Measurements from ENCODE around the gene NPEPPS.

DNA sequence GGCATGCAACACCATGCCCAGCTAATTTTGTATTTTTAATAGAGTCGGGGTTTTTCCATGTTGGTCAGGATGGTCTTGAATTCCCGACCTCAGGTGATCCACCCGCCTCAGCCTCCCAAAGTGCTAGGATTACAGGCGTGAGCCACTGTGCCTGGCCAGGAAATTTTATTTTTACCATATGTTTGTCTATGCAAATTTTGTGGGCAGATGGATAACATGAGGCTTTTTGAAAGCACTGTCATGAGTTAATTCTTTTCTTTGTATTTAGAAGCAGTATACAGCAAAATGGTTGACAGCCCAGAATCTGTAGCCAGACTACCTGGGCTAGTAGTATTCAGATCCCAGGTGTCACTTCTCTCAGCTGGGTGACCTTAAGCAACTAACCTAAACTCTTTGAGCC is 110.3 kb downstream of the NPEPPS start:
- TF ChIP-seq, protein P1, sequence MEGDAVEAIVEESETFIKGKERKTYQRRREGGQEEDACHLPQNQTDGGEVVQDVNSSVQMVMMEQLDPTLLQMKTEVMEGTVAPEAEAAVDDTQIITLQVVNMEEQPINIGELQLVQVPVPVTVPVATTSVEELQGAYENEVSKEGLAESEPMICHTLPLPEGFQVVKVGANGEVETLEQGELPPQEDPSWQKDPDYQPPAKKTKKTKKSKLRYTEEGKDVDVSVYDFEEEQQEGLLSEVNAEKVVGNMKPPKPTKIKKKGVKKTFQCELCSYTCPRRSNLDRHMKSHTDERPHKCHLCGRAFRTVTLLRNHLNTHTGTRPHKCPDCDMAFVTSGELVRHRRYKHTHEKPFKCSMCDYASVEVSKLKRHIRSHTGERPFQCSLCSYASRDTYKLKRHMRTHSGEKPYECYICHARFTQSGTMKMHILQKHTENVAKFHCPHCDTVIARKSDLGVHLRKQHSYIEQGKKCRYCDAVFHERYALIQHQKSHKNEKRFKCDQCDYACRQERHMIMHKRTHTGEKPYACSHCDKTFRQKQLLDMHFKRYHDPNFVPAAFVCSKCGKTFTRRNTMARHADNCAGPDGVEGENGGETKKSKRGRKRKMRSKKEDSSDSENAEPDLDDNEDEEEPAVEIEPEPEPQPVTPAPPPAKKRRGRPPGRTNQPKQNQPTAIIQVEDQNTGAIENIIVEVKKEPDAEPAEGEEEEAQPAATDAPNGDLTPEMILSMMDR (IDR thresholded peaks at IDR 0.05), result no peak
- TF ChIP-seq POLR2A (IDR thresholded peaks at IDR 0.05), result no peak
